GM10248 (cell line): Measurements from ENCODE around the gene TMEM169.
A peak's percentile ranks its signal among the peaks of the same experiment; 100 is the strongest.

Experiments
- CTCF ChIA-PET: fragments of 300-600 bp; sonication (Branson Sonifier 250); formaldehyde crosslinking; extraction: SDS; loops from one replicate; lab custom pipeline; 2021; ENCODE audit warnings: antibody characterized with exemption; lab: Yijun Ruan, JAX
- POLR2A ChIA-PET: fragments of 350-650 bp; sonication (Branson Sonifier 250); formaldehyde crosslinking; extraction: SDS; loops from one replicate; lab custom pipeline; 2020; ENCODE audit warnings: antibody characterized with exemption; lab: Yijun Ruan, JAX
- DNase-seq: peaks from one replicate; pipeline ENCODE4 v3.0.0; 2012; ENCODE audit errors: extremely low spot score
- TF ChIP-seq, protein P1 (sequence below): IDR thresholded peaks from 2 replicates; pipeline ENCODE4 v1.5.1; 2012; ENCODE audit warnings: mild to moderate bottlenecking, low read depth; ENCODE audit errors: extremely low read depth, missing control alignments, control extremely low read depth

Gene TMEM169

GRCh38 chr2:216081487-216082116 is at the start of gene TMEM169, which contains the start of gene PECR:
TMEM169 (plus strand) TSS chr2:216081919; CDS start chr2:216095964, 14,045 bp downstream.
PECR (minus strand) TSS chr2:216081809; CDS start chr2:216081741, 68 bp downstream.
- DNase-seq: peak; percentile 93
- TF ChIP-seq, protein P1, sequence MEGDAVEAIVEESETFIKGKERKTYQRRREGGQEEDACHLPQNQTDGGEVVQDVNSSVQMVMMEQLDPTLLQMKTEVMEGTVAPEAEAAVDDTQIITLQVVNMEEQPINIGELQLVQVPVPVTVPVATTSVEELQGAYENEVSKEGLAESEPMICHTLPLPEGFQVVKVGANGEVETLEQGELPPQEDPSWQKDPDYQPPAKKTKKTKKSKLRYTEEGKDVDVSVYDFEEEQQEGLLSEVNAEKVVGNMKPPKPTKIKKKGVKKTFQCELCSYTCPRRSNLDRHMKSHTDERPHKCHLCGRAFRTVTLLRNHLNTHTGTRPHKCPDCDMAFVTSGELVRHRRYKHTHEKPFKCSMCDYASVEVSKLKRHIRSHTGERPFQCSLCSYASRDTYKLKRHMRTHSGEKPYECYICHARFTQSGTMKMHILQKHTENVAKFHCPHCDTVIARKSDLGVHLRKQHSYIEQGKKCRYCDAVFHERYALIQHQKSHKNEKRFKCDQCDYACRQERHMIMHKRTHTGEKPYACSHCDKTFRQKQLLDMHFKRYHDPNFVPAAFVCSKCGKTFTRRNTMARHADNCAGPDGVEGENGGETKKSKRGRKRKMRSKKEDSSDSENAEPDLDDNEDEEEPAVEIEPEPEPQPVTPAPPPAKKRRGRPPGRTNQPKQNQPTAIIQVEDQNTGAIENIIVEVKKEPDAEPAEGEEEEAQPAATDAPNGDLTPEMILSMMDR: no peak
- ChIA-PET CTCF (interaction anchor here (0.6 to 1.5 kb wide), 7 partner anchors 12 to 49 kb away, joined by 3 to 5 read pairs (median 3); partner anchors contain the start of gene XRCC5), POLR2A (interaction anchor here (0.6 kb wide), 1 partner anchor 20 kb away, joined by 7 read pairs; no protein-coding TSS in a partner anchor)

- ChIA-PET CTCF (interaction anchor here (0.8 to 10.8 kb wide), 12 partner anchors 11 to 110 kb away, joined by 3 to 193 read pairs (median 8); partner anchors contain the start of genes MREG, PECR, TMEM169 and XRCC5), POLR2A (no interaction called here)
- peak; percentile 56 for DNase-seq
- TF ChIP-seq, protein P1: no peak
Observed at GRCh38 chr2:216031960-216032689, 49.6 kb upstream of the TMEM169 start.

DNA sequence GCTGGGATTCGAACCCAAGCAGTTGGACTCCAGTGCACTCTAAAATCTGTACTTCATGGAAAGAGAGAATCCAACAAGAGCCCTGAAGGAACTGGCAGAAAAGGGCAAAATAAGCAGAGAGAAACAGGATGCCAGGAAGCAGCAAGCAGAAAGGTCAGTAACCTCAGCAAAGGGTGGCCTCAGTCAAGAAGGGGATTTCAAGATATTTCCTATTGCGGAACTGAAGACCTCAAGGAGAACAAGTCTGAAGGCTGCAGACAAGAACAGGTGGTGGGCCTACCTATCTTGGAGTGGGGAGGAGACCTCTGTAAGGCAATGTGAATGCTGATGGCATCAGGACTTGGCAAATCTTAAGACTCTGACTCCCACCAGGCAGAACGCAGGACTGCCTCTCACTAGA is 48.3 kb upstream of the TMEM169 start:
- ChIA-PET CTCF (interaction anchor here (0.6 to 10.8 kb wide), 37 partner anchors 10 to 633 kb away, joined by 3 to 193 read pairs (median 5); partner anchors contain the start of genes MREG, PECR, TMEM169 and XRCC5), POLR2A (no interaction called here)
- peak; percentile 44 for DNase-seq
- TF ChIP-seq, protein P1: no peak

DNA sequence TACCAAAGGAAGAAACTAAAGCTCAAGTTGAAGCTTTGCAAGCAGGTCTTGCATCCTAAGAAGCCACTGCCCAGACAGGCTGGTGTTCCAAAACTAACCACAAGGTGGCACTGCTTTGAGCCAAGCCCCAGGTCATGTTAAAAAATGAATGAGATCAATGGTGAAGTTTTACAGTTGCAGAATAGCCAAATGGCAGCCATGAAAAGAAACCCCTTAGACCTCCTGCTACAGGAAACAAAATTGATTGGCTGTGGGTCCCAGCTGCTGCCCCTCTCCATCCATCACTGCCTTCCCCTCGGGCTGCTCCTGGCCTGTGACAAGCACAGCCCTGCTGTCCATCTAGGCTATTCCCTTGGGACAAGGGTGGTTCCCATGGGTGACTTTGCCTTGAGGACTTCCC is 47.7 kb upstream of the TMEM169 start:
- TF ChIP-seq, protein P1: peak; percentile 83
- POLR2A ChIA-PET: no interaction called here
- CTCF ChIA-PET: interaction anchor here (0.6 to 10.8 kb wide), 34 partner anchors 10 to 632 kb away, joined by 3 to 193 read pairs (median 5); partner anchors contain the start of genes PECR, TMEM169 and XRCC5
- DNase-seq: peak; percentile 71

DNA sequence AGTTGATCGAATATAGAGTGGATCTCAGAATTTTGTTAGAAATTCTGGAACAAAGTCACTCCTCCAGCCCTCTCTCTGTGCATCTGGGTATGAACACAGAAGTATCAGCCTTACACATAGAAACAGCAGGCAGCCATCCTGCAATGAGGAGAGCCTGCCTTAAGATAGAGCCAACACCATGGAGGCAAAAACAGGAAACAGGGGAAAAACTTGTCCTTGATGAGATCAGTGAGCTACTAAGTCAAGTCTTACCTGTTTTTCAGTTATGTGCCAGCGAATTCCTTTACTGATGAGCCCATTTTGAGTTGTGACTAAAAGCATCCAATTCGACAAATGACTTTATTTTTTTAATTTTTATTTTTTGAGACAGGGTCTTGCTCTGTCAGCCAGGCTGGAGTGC is 41.8 kb upstream of the TMEM169 start:
- TF ChIP-seq, protein P1: no peak
- POLR2A ChIA-PET: no interaction called here
- no peak for DNase-seq
- CTCF ChIA-PET: interaction anchor here (1.1 to 1.5 kb wide), 4 partner anchors 10 to 20 kb away, joined by 3 to 4 read pairs (median 3); no protein-coding TSS in a partner anchor

GRCh38 chr2:216041438-216041837 is 40.3 kb upstream of the TMEM169 start:
- no peak for DNase-seq
- TF ChIP-seq, protein P1: no peak
- CTCF ChIA-PET: interaction anchor here (0.9 to 5.0 kb wide), 6 partner anchors 8 to 363 kb away, joined by 3 to 58 read pairs (median 4); no protein-coding TSS in a partner anchor
- POLR2A ChIA-PET: no interaction called here
